GM12872 (cell line): ENCODE results near the gene FHIT.

Experiments used
- CTCF ChIP-seq: IDR thresholded peaks from 3 replicates; pipeline ENCODE4 v1.5.1; 2011; ENCODE audit warnings: low read depth, mild to moderate bottlenecking, low read length, moderate library complexity; ENCODE audit not compliant: insufficient read depth

The FHIT gene

GRCh38 chr3:61251174-61251972, at the start of gene FHIT:
TSS of gene FHIT (minus strand) at chr3:61251452.
- 0 out of 3 replicates have a peak, but pooled peaks have one; percentile 28 for TF ChIP-seq CTCF

- no peak for TF ChIP-seq CTCF
Measured at GRCh38 chr3:61300786-61301185, 49.5 kb upstream of the FHIT start.

GRCh38 chr3:61300006-61300380, 48.7 kb upstream of the FHIT start:
- TF ChIP-seq CTCF, result no peak

GRCh38 chr3:61299343-61300005, 48.2 kb upstream of the FHIT start:
- TF ChIP-seq CTCF, result peak; percentile 12; the same call in 1 of the 3 replicates

- TF ChIP-seq CTCF, result no peak
Measured at GRCh38 chr3:61297821-61298220, 46.6 kb upstream of the FHIT start.

GRCh38 chr3:61288446-61288845, 37.2 kb upstream of the FHIT start:
- no peak for TF ChIP-seq CTCF

GRCh38 chr3:61283876-61284275, 32.6 kb upstream of the FHIT start:
- TF ChIP-seq CTCF, result no peak
